ENCODE results near the gene ZDHHC8. TPM values are rescaled to one million over a fixed set of nuclear protein-coding genes. Genes with fewer than 3 reads are reported as not detected.

ZDHHC8 gene
- total RNA-seq, 2 experiments from 2014 or later: 44.5 to 44.8 TPM

DNA sequence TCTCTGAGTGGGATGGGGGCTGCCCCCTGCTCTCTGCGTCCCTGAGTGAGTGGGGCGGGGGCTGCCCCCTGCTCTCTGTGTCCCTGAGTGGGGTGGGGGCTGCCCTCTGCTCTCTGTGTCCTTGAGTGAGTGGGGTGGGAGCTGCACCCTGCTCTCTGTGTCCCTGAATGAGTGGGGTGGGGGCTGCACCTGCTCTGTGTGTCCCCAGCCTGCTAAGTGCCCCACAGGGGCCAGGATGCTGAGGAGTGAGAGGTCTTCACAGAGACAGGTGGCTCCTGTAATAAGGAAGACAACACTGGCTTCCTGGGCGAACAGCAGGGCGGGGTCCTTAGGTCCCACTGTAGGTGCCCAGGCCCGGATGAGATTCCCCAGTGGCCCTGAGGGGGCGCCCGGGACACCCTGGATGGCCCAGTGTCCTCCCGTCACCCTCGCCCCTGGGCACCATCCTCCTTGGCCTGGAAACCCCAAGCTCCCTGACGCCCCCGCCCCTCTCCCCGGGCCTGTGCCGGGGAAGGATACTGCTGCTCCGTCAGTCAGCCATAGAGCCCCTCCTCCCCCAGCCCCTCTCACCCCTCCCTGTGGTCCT, 23.1 kb downstream of the ZDHHC8 start:
- Mint-ChIP-seq H3K27me3 (no peaks in the 10 kb centered on the region), H3K36me3 (ENCODE audit: low read depth) (no peaks in the 10 kb centered on the region), H3K4me1 (ENCODE audit: low read depth) (no peaks in the 10 kb centered on the region), H3K27ac (no peak overlapping the region), H3K4me3 (no peak overlapping the region), H3K9me3 (no peaks in the 10 kb centered on the region)
- ATAC-seq: no peak
- TF ChIP-seq, protein P1, sequence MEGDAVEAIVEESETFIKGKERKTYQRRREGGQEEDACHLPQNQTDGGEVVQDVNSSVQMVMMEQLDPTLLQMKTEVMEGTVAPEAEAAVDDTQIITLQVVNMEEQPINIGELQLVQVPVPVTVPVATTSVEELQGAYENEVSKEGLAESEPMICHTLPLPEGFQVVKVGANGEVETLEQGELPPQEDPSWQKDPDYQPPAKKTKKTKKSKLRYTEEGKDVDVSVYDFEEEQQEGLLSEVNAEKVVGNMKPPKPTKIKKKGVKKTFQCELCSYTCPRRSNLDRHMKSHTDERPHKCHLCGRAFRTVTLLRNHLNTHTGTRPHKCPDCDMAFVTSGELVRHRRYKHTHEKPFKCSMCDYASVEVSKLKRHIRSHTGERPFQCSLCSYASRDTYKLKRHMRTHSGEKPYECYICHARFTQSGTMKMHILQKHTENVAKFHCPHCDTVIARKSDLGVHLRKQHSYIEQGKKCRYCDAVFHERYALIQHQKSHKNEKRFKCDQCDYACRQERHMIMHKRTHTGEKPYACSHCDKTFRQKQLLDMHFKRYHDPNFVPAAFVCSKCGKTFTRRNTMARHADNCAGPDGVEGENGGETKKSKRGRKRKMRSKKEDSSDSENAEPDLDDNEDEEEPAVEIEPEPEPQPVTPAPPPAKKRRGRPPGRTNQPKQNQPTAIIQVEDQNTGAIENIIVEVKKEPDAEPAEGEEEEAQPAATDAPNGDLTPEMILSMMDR (IDR thresholded peaks at IDR 0.05): no peak
- ChIA-PET POLR2A (interaction anchor here (0.6 kb wide), 1 partner anchor 1187 kb away, joined by 3 read pairs; no protein-coding TSS in a partner anchor), CTCF (interaction anchor here (1.2 kb wide), 1 partner anchor 132 kb away, joined by 3 read pairs; no protein-coding TSS in a partner anchor)
- no peak for DNase-seq
- intact Hi-C loops (cut with micrococcal nuclease): loop anchor here (5.0 kb wide), 1 partner anchor 113 kb away; the partner anchor contains the start of gene RTN4R

DNA sequence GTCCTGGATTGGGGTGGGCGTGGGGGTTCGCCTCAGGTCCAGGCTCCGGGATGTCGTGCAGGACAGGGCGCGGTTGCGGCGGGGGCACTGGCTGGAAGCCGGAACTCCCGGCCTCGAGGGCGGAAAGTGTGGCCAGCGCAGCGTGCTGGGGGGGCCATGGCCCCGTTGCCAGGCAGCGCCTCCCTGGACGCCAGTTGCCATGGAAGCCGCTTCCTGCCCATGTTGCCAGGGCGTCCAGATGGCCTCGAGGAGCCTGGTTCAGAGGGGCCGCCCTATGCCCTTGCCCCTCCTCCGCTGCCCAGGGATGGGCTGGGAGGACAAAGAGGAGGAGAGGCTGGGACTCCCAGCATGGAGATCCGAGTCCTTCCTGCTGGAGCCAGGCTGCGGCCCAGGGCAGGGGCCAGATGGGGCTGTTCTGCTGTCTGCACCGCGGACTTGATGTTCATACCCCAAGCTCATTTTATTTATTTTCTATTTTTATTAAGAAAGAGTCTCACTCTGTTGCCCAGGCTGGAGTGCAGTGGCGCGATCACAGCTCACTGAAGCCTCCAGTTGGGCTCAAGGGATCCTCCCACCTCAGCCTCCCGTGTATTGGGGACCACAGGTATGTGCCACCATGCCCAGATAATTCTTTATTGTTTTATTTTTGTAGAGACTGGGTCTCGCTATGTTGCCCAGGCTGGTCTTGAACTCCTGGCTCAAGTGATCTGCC, 23.9 kb downstream of the ZDHHC8 start:
- Mint-ChIP-seq H3K4me1 (ENCODE audit: low read depth) (no peaks in the 10 kb centered on the region), H3K4me3 (no peak overlapping the region), H3K27ac (no peak overlapping the region), H3K27me3 (no peaks in the 10 kb centered on the region), H3K9me3 (no peaks in the 10 kb centered on the region), H3K36me3 (ENCODE audit: low read depth) (no peaks in the 10 kb centered on the region)
- intact Hi-C loops (cut with micrococcal nuclease): loop anchor here (2.0 to 5.0 kb wide), 2 partner anchors 112 to 129 kb away; partner anchors contain the start of gene RTN4R
- ChIA-PET POLR2A (no interaction called here), CTCF (interaction anchor here (1.0 to 3.0 kb wide), 2 partner anchors 83 to 103 kb away, joined by 3 to 26 read pairs; no protein-coding TSS in a partner anchor)
- peak; percentile 28 for ATAC-seq
- TF ChIP-seq, protein P1 (IDR thresholded peaks at IDR 0.05): no peak
- no peak for DNase-seq

DNA sequence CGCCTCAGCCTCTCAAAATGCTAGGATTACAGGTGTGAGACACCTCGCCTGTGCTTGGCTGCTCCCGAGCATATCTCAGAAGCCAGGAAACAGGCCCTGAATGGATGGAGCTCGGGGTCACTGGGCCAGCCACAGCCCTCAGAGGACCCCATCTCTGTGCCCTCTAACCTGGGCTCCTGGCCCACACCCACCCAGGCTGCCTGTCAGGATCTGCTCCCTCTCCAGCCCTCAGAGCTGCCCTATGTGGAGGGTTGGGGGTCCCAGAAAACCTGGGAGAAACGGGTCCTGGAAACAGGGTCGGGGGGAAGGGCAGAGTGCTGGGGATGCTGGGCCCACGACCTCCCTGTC, 24.4 kb downstream of the ZDHHC8 start:
- ATAC-seq: no peak

GRCh38 chr22:20156611-20157429, 25.2 kb downstream of the ZDHHC8 start:
- peak; percentile 95 for DNase-seq
- peak; percentile 94 for ATAC-seq
- ChIA-PET POLR2A (interaction anchor here (0.8 to 0.9 kb wide), 2 partner anchors 39 to 138 kb away, joined by 3 to 4 read pairs; no protein-coding TSS in a partner anchor), CTCF (interaction anchor here (0.6 to 3.0 kb wide), 17 partner anchors 9 to 306 kb away, joined by 3 to 26 read pairs (median 4); partner anchors contain the start of gene DGCR6L)
- H3K4me3 Mint-ChIP-seq: no peak overlapping the region
- no peak overlapping the region for H3K27ac Mint-ChIP-seq
- TF ChIP-seq, protein P1 (IDR thresholded peaks at IDR 0.05): peak; percentile 99
- no peaks in the 10 kb centered on the region for H3K36me3 Mint-ChIP-seq (ENCODE audit: low read depth)
- no peaks in the 10 kb centered on the region for H3K4me1 Mint-ChIP-seq (ENCODE audit: low read depth)
- intact Hi-C loops (cut with micrococcal nuclease): loop anchor here (2.0 to 5.0 kb wide), 2 partner anchors 110 to 128 kb away; partner anchors contain the start of gene RTN4R
- no peaks in the 10 kb centered on the region for H3K27me3 Mint-ChIP-seq
- no peaks in the 10 kb centered on the region for H3K9me3 Mint-ChIP-seq

More for the DNA sequence above, 24.4 kb downstream of the ZDHHC8 start:
- no peaks in the 10 kb centered on the region for H3K36me3 Mint-ChIP-seq (ENCODE audit: low read depth)
- ChIA-PET CTCF (interaction anchor here (0.9 to 3.0 kb wide), 7 partner anchors 83 to 163 kb away, joined by 3 to 26 read pairs (median 9); partner anchors contain the start of gene DGCR6L), POLR2A (no interaction called here)
- no peak for DNase-seq
- intact Hi-C loops (cut with micrococcal nuclease): loop anchor here (2.0 to 5.0 kb wide), 2 partner anchors 111 to 129 kb away; partner anchors contain the start of gene RTN4R
- no peak overlapping the region for H3K4me3 Mint-ChIP-seq
- no peak overlapping the region for H3K27ac Mint-ChIP-seq
- TF ChIP-seq, protein P1 (IDR thresholded peaks at IDR 0.05): no peak
- H3K4me1 Mint-ChIP-seq (ENCODE audit: low read depth): no peaks in the 10 kb centered on the region
- H3K9me3 Mint-ChIP-seq: no peaks in the 10 kb centered on the region
- no peaks in the 10 kb centered on the region for H3K27me3 Mint-ChIP-seq
